Erythroblast (primary cell): ENCODE measurements around the gene C1QTNF1.

Experiments used
- GATA1 ChIP-seq: IDR thresholded peaks from 2 replicates; pipeline ENCODE4 v1.6.1; 2011; ENCODE audit warnings: low read depth, mild to moderate bottlenecking, control low read depth, low read length, moderate library complexity
- POLR2A ChIP-seq: IDR thresholded peaks from 2 replicates; pipeline ENCODE4 v1.6.1; 2011; ENCODE audit warnings: mild to moderate bottlenecking, low read length

- TF ChIP-seq POLR2A (no peak), GATA1 (no peak)
Measured at GRCh38 chr17:78996781-78997201, 27.2 kb upstream of the C1QTNF1 start.
